Natural killer cell (primary cell): ENCODE measurements around the gene NACA2. TPM values are rescaled to one million over a fixed set of nuclear protein-coding genes. Genes with fewer than 3 reads are reported as not detected.
"Not testable (repeated sequence)": the region's sequence is repeated elsewhere in the genome, so short reads cannot be mapped to it uniquely, and the experiment has no call there.

Experiments
- ATAC-seq, 3 donors: fragments of 150-1000 bp in 2 of 3; fragments of 200-7000 bp in 1 of 3; cut with Tn5 transposase; 1 replicate in 1 of 3; 2 replicates in 2 of 3; pipeline ENCODE4 v1.10.0; 2021; ENCODE audit warnings: mild to moderate bottlenecking in 2 of 3, moderate library complexity in 2 of 3
- DNase-seq, 2 donors: peaks; one replicate each; pipeline versions ENCODE4 v3.0.0 to v3.0.0-alpha.2; 2013 to 2021; ENCODE audit warnings: mixed read lengths in 1 of 2
- H3K27ac ChIP-seq: one replicate; pipeline ENCODE4 v1.5.1; 2013; ENCODE audit warnings: mild to moderate bottlenecking, low read length
- H3K27me3 ChIP-seq: one replicate; pipeline ENCODE4 v1.6.1; 2013; ENCODE audit warnings: low read length; ENCODE audit not compliant: control insufficient read depth, insufficient read depth
- H3K36me3 ChIP-seq: one replicate; pipeline ENCODE4 v1.6.1; 2013; ENCODE audit warnings: low read length; ENCODE audit not compliant: control insufficient read depth, insufficient read depth
- H3K4me1 ChIP-seq: one replicate; pipeline ENCODE4 v1.6.1; 2013; ENCODE audit warnings: low read length; ENCODE audit not compliant: control insufficient read depth, insufficient read depth
- H3K4me3 ChIP-seq: one replicate; pipeline ENCODE4 v1.5.1; 2013; ENCODE audit warnings: low read length
- H3K9me3 ChIP-seq: one replicate; pipeline ENCODE4 v1.6.1; 2013; ENCODE audit warnings: low read length; ENCODE audit not compliant: control insufficient read depth, insufficient read depth
- H3K27ac Mint-ChIP-seq, 2 donors: one replicate each; pipeline ENCODE4 v1.8.0; 2022; ENCODE audit warnings: mild to moderate bottlenecking in 2 of 2, mixed read lengths in 2 of 2, moderate library complexity in 1 of 2
- H3K27me3 Mint-ChIP-seq, 2 donors: one replicate each; pipeline ENCODE4 v1.8.0; 2022; ENCODE audit warnings: low read depth in 2 of 2, mixed read lengths in 2 of 2
- H3K36me3 Mint-ChIP-seq: one replicate; pipeline ENCODE4 v1.8.0; 2022; ENCODE audit warnings: mixed read lengths
- H3K4me1 Mint-ChIP-seq, 2 donors: one replicate each; pipeline ENCODE4 v1.8.0; 2022; ENCODE audit warnings: mixed read lengths in 2 of 2
- H3K4me3 Mint-ChIP-seq: one replicate; pipeline ENCODE4 v1.8.0; 2022; ENCODE audit warnings: mild to moderate bottlenecking, moderate library complexity, mixed read lengths
- H3K9me3 Mint-ChIP-seq, 2 donors: one replicate each; pipeline ENCODE4 v1.8.0; 2022; ENCODE audit warnings: mixed read lengths in 2 of 2
- WGBS: methylation state at CpG from one replicate; pipeline ENCODE4 v1.1.7; 2013; ENCODE audit warnings: missing lambda C conversion rate; ENCODE audit not compliant: insufficient coverage; 5-methylcytosine and 5-hydroxymethylcytosine counted together
- intact Hi-C: fragments of 100-400 bp; cut with micrococcal nuclease; formaldehyde crosslinking; loops from one replicate; pipeline ENCODE4 v1.14.2; 2022
- total RNA-seq, 4 donors: library from RNA; stranded (reverse); fragments of 120-200 nt in 1 of 4; gene quantifications; one replicate each; pipeline versions ENCODE4 v1.2.3 to v1.2.4, GENCODE V29; 2013 to 2022
- TF ChIP-seq, protein P1 (sequence below): fragments of 200-600 bp; IDR thresholded peaks from one replicate; pipeline ENCODE4 v1.8.0; 2022; ENCODE audit warnings: antibody characterized with exemption

The NACA2 gene
- total RNA-seq, 3 donors from 2014 or later (not counting 1 experiment from before 2014, with no cell fraction given): not detected

DNA sequence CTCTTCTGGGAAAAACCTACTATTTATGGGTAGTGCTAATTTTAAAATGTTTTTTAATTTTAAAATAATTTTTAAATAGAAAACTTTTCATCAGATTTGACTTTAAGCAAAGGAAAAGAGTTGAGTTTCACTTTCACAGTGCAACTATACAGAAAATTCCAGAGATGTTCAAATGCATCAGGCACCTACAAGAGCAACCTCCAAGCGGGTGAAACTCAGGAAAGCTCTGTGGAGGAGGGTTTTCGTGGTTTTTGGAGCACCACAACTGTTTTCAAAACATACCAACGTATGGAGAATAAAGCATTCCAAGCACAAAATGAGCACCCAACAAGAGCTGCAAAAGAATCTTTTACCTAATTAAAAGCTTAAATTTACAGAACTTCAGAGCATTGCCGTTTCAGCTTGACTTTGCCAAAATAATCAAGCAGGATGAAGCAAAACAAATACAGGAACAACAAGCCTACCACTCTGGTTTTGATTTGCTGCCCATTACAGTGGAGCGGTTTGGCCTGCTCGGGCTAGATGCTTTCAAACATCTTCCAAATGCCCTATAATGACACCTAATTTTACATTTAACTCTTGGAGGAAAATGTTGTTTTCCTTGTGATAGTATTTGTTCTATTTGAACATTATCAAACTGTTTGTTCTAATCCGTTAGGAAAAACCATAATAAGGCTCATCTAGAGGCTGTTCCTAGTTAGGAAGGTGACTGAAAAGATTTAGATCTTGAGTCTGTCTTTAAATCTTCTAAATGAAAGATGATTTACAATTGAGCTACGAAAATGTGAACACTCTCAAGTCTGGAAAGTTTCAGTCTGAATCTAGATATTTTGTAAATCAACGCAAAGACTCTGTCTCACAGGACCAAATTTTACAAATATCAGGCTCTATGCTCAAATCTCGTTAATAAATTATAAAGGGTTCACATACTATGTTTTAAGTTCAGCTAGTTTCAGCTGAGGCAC is 34.5 kb downstream of the NACA2 start:
- Mint-ChIP-seq H3K27me3 (peaks cover 13 to 24% of the 10 kb centered on the region in 2 donors), H3K4me3 (no peak overlapping the region), H3K27ac (no peak overlapping the region), H3K9me3 (no peaks in the 10 kb centered on the region), H3K36me3 (no peaks in the 10 kb centered on the region), H3K4me1 (no peaks in the 10 kb centered on the region)
- TF ChIP-seq, protein P1, sequence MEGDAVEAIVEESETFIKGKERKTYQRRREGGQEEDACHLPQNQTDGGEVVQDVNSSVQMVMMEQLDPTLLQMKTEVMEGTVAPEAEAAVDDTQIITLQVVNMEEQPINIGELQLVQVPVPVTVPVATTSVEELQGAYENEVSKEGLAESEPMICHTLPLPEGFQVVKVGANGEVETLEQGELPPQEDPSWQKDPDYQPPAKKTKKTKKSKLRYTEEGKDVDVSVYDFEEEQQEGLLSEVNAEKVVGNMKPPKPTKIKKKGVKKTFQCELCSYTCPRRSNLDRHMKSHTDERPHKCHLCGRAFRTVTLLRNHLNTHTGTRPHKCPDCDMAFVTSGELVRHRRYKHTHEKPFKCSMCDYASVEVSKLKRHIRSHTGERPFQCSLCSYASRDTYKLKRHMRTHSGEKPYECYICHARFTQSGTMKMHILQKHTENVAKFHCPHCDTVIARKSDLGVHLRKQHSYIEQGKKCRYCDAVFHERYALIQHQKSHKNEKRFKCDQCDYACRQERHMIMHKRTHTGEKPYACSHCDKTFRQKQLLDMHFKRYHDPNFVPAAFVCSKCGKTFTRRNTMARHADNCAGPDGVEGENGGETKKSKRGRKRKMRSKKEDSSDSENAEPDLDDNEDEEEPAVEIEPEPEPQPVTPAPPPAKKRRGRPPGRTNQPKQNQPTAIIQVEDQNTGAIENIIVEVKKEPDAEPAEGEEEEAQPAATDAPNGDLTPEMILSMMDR: no peak
- Histone ChIP-seq H3K27me3 (no peaks in the 10 kb centered on the region), H3K9me3 (no peaks in the 10 kb centered on the region), H3K4me3 (no peak overlapping the region), H3K36me3 (no peaks in the 10 kb centered on the region), H3K4me1 (no peaks in the 10 kb centered on the region), H3K27ac (no peak overlapping the region)
- ATAC-seq: no peak
- intact Hi-C loops: no loop called here
- DNase-seq: no peak
- 76% methylated on average over 4 of the region's 10 CpGs for whole genome bisulfite sequencing

DNA sequence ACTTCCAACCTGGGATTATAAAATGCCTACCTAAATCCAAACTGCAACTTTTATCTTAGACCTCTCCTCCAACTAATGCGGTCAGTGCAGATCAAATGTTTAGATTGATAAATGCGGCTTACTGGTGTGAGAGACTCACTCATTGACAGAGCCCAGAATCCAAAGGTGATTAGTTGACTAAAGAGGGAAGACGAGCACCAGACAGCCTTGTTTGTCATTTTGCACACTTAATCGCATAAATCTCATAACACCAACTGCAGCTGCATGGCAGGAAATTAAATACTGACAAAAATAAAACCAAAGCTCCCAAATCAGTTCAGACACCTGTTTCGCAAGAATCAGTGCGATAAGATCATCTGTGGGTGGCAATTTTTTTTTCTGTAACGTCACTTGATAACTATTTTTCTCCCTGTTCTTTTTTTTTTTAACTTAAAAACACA is 35.9 kb downstream of the NACA2 start:
- Histone ChIP-seq H3K27ac (no peak overlapping the region), H3K4me3 (no peak overlapping the region), H3K27me3 (peaks cover 8% of the 10 kb centered on the region), H3K36me3 (no peaks in the 10 kb centered on the region), H3K9me3 (no peaks in the 10 kb centered on the region), H3K4me1 (no peaks in the 10 kb centered on the region)
- TF ChIP-seq, protein P1: no peak
- ATAC-seq (no peak), DNase-seq (no peak)
- 59% methylated on average over 6 of the region's 7 CpGs for WGBS
- no peak overlapping the region for H3K4me3 Mint-ChIP-seq
- H3K4me1 Mint-ChIP-seq: no peaks in the 10 kb centered on the region
- peaks cover 16 to 24% of the 10 kb centered on the region in 2 donors for H3K27me3 Mint-ChIP-seq
- no peak overlapping the region for H3K27ac Mint-ChIP-seq
- intact Hi-C loops: no loop called here
- no peaks in the 10 kb centered on the region for H3K9me3 Mint-ChIP-seq
- no peaks in the 10 kb centered on the region for H3K36me3 Mint-ChIP-seq

DNA sequence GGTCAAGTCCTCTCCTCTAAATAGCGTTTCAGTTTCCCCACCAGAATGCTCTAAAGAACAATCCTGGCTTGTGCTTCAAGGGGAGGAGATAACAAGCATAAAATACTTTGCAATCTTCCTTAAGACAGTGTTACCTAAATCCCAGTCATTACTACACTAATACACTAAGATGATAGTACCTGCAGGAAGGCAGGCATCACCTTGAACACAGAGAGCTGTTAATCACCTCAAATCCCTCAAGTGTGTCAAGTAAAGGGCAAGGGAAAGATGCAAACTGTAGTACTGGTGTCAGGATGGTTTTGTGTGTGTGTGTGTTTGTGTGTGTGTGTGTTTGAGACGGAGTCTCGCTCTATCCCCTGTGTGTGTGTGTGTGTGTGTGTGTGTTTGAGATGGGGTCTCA is 36.8 kb downstream of the NACA2 start:
- Histone ChIP-seq H3K4me3 (no peak overlapping the region), H3K4me1 (no peaks in the 10 kb centered on the region), H3K27ac (no peak overlapping the region), H3K36me3 (no peaks in the 10 kb centered on the region), H3K9me3 (no peaks in the 10 kb centered on the region), H3K27me3 (peaks cover 11% of the 10 kb centered on the region)
- no peak overlapping the region for H3K27ac Mint-ChIP-seq
- intact Hi-C loops: loop anchor here (5.0 kb wide), 1 partner anchor 142 kb away; no protein-coding TSS in a partner anchor
- TF ChIP-seq, protein P1: no peak
- H3K4me3 Mint-ChIP-seq: no peak overlapping the region
- H3K4me1 Mint-ChIP-seq: no peaks in the 10 kb centered on the region
- ATAC-seq (no peak), DNase-seq (no peak)
- H3K36me3 Mint-ChIP-seq: no peaks in the 10 kb centered on the region
- WGBS: 87% methylated on average over 3 of the region's 3 CpGs
- H3K27me3 Mint-ChIP-seq: peaks cover 18 to 26% of the 10 kb centered on the region in 2 donors
- no peaks in the 10 kb centered on the region for H3K9me3 Mint-ChIP-seq

DNA sequence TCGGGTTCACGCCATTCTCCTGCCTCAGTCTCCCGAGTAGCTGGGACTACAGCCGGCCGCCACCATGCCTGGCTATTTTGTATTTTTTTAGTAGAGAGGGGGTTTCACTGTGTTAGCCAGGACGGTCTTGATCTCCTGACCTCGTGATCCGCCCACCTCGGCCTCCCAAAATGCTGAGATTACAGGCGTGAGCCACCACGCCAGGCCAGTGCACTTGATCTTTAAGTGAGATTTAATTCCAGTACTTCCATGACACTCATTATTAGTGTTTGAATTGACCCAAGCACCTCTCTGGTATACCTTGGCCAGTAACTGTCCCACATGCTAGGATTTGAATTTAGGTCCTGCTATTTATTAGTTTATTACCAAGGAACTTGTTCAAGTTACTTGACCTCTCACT is 38.5 kb downstream of the NACA2 start:
- not testable (repeated sequence) for H3K4me3 Mint-ChIP-seq, ATAC-seq
- peaks cover 22 to 30% of the 10 kb centered on the region in 2 donors for H3K27me3 Mint-ChIP-seq

More for the DNA sequence above, 38.5 kb downstream of the NACA2 start:
- intact Hi-C loops: loop anchor here (5.0 kb wide), 1 partner anchor 140 kb away; no protein-coding TSS in a partner anchor
- 90% methylated on average over 11 of the region's 11 CpGs for WGBS
- not testable (repeated sequence) for DNase-seq, H3K4me3 ChIP-seq, H3K4me1 Mint-ChIP-seq, H3K36me3 ChIP-seq, H3K4me1 ChIP-seq, H3K9me3 Mint-ChIP-seq, H3K9me3 ChIP-seq, H3K27ac Mint-ChIP-seq, H3K36me3 Mint-ChIP-seq, H3K27ac ChIP-seq
- peaks cover 11% of the 10 kb centered on the region for H3K27me3 ChIP-seq
